IPS-11a (cell line): ENCODE measurements around the gene PDCD7.
"Not testable (repeated sequence)": the region's sequence is repeated elsewhere in the genome, so short reads cannot be mapped to it uniquely, and the experiment has no call there.

Experiments used
- H3K4me3 ChIP-seq: one replicate; pipeline ENCODE4 v1.5.1; 2013; ENCODE audit warnings: low read depth, low read length, control low read depth

PDCD7 gene

GRCh38 chr15:65076486-65077290 lies 56.9 kb downstream of the PDCD7 start, which contains the start of gene KBTBD13:
Gene KBTBD13 (plus strand): TSS chr15:65076746. CDS start chr15:65076816, 70 bp downstream.
- no peak within 1 kb of the TSS for H3K4me3 ChIP-seq

- H3K4me3 ChIP-seq, result not testable (repeated sequence)
These were observed 57.8 kb downstream of the PDCD7 start for GRCh38 chr15:65075607-65076395.

GRCh38 chr15:65074946-65075345 lies 58.7 kb downstream of the PDCD7 start:
- not testable (repeated sequence) for H3K4me3 ChIP-seq

GRCh38 chr15:65072617-65073016 lies 61.0 kb downstream of the PDCD7 start:
- H3K4me3 ChIP-seq, result no peak overlapping the region

- no peak overlapping the region for H3K4me3 ChIP-seq
These were observed 61.6 kb downstream of the PDCD7 start for GRCh38 chr15:65072027-65072426.

- no peak overlapping the region for H3K4me3 ChIP-seq
These were observed 62.2 kb downstream of the PDCD7 start for GRCh38 chr15:65071381-65071811.

GRCh38 chr15:65069779-65070546 lies 63.6 kb downstream of the PDCD7 start:
- H3K4me3 ChIP-seq, result no peak overlapping the region

- H3K4me3 ChIP-seq, result no peak overlapping the region
These were observed 64.4 kb downstream of the PDCD7 start for GRCh38 chr15:65069179-65069578.

- no peak overlapping the region for H3K4me3 ChIP-seq
These were observed 65.2 kb downstream of the PDCD7 start for GRCh38 chr15:65068403-65068788.

- H3K4me3 ChIP-seq, result peak within 1 kb of the TSS; percentile 46
These were observed 65.8 kb downstream of the PDCD7 start, which contains the start of gene RASL12 for GRCh38 chr15:65067645-65068402. Gene RASL12 (minus strand): TSS chr15:65067991. CDS start chr15:65067835, 156 bp downstream.
